Epithelial cell of esophagus (primary cell): ENCODE results near the gene CHRNA7.
"Not testable (repeated sequence)": the region's sequence is repeated elsewhere in the genome, so short reads cannot be mapped to it uniquely, and the experiment has no call there.

ENCODE experiments used
- DNase-seq: peaks from one replicate; pipeline ENCODE4 v3.0.0; 2010; ENCODE audit warnings: low read depth
- H3K4me3 ChIP-seq: 2 replicates; pipeline ENCODE4 v1.5.1; 2011; ENCODE audit warnings: mild to moderate bottlenecking, low read length, control low read depth
- CTCF ChIP-seq: IDR thresholded peaks from 2 replicates; pipeline ENCODE4 v1.5.1; 2011; ENCODE audit warnings: low read depth, mild to moderate bottlenecking, low read length, control low read depth, inconsistent platforms; ENCODE audit not compliant: insufficient read depth; ENCODE audit errors: missing control alignments

Gene CHRNA7

GRCh38 chr15:32152574-32152973 lies 122.3 kb downstream of the CHRNA7 start:
- DNase-seq: no peak
- TF ChIP-seq CTCF: no peak
- H3K4me3 ChIP-seq: no peak overlapping the region

DNA sequence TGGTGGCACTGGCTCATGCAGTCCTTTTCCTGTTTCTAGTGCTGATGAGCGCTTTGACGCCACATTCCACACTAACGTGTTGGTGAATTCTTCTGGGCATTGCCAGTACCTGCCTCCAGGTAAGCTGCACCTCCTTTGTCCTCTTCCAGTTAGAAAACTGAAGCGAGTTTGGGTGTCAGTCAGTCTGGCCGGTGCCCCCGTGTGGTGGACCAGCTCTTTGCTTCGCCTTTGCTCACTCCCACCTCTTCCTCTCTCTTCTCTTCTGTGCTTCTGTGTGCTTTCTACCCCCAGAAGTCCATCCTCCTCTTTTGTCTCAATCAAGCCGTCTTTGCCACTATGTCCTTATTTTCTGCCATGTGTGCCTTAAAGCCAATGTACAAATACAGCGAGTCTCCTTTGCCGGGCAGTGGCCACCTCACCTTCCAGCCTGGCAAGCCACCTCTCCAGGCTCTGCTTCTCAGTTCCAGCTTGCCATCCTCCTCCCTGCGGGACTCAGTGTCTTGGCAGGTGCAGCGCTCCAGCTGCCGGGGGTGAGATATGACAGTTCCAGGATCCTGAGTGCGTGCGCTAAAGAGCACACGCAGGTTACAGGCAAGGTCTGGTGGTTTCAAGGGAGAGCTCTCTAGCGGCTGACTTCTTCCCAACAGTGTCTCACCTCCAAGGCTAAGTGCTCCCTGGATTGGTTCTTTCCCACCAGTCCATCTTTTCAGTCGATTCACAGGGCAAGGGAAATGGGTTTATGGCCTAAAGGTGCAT lies 123.7 kb downstream of the CHRNA7 start:
- DNase-seq, H3K4me3 ChIP-seq: not testable (repeated sequence)

DNA sequence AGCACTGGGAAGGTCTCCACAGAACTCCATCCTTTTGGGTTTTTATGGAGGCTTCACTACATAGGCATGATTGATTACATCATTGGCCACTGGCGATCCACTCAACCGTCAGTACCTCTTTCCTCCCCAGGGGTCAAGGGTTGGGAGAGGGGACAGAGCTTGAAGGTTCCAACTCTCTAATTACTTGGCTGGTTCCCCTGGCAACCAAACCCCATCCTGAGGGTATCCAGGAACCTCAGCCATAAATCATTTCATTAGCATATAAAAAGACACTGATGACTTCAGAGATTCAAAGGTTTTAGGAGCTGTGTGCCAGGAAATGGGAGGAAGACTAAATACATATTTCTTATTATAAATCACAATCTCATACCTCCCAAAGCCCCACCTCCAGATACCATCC lies 131.8 kb downstream of the CHRNA7 start:
- DNase-seq, H3K4me3 ChIP-seq: not testable (repeated sequence)

GRCh38 chr15:32164065-32164464 lies 133.8 kb downstream of the CHRNA7 start:
- H3K4me3 ChIP-seq, DNase-seq: not testable (repeated sequence)

- not testable (repeated sequence) for H3K4me3 ChIP-seq, DNase-seq
Observed at GRCh38 chr15:32164747-32165146, 134.4 kb downstream of the CHRNA7 start.

- H3K4me3 ChIP-seq, DNase-seq: not testable (repeated sequence)
Observed at GRCh38 chr15:32165775-32166174, 135.5 kb downstream of the CHRNA7 start.

- not testable (repeated sequence) for DNase-seq
Observed at GRCh38 chr15:32166270-32166669, 136.0 kb downstream of the CHRNA7 start.

GRCh38 chr15:32167913-32168312 lies 137.6 kb downstream of the CHRNA7 start:
- H3K4me3 ChIP-seq, DNase-seq: not testable (repeated sequence)

More at GRCh38 chr15:32166270-32166669, 136.0 kb downstream of the CHRNA7 start:
- not testable (repeated sequence) for H3K4me3 ChIP-seq

GRCh38 chr15:32180579-32180978 lies 150.3 kb downstream of the CHRNA7 start:
- not testable (repeated sequence) for DNase-seq, H3K4me3 ChIP-seq

GRCh38 chr15:32193780-32194179 lies 163.5 kb downstream of the CHRNA7 start:
- DNase-seq, H3K4me3 ChIP-seq: not testable (repeated sequence)

DNA sequence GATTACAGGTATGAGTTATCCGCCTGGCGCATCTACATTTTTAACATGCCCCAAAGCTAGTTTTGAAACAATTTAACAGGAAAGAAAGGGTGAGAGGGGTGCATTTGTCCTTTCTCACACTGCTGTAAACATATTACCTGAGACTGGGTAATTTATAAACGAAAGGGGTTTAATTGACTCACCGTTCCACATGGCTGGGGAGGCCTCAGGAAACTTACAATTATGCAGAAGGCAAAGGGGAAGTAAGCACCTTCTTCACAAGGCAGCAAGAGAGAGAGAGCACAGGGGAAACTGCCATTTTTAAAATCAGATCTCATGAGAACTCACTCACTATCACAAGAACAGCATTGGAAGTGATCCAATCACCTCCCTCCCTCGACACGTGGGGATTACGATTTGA lies 165.9 kb downstream of the CHRNA7 start:
- not testable (repeated sequence) for DNase-seq, H3K4me3 ChIP-seq

DNA sequence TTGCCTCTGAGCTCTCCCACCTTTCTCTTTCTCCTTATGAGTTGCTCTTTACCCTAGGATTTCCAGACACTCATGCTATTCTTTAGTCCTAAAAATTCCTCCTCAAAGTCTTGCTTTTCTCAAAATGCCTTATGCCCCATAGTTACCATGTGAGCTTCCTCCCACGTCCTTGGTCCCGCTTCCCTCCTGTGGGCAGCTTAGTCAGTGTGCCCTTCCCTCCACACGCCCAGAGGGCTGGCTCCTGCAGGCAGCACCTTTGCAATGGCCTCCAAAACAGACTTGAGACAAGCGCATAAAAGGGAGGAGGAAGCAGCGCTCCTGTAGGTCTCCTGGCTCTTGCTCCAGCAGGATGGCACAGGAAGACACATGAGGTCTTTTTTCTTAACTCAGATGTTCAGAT lies 168.6 kb downstream of the CHRNA7 start:
- not testable (repeated sequence) for DNase-seq, H3K4me3 ChIP-seq

GRCh38 chr15:32209081-32209480 lies 178.8 kb downstream of the CHRNA7 start:
- DNase-seq, H3K4me3 ChIP-seq: not testable (repeated sequence)

DNA sequence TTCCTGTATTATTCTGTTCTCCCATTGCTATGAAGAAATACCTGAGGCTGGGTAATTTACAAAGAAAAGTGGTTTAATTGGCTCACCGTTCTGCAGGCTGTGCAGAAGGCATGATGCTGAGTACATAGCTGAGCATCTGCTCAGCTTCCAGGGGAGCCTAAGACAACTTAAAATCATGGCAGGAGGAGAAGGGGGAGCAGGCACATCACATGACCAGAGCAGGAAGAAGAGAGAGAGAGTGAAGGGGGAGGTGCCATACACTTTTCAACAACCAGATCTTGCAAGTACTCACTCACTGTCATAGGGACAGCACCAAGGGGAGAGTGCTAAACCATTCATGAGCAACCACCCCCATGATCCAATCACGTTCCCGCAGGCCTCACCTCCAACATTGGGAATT lies 188.4 kb downstream of the CHRNA7 start:
- TF ChIP-seq CTCF: no peak
- DNase-seq: no peak
- no peak overlapping the region for H3K4me3 ChIP-seq
